HEK293 (cell line): ENCODE results near the gene ARHGAP4.

ENCODE experiments used
- GLI2 ChIP-seq: fragments of 450-650 bp; formaldehyde crosslinking; IDR thresholded peaks from 2 replicates; pipeline ENCODE4; 2017; ENCODE audit warnings: missing biosample characterization, missing genetic modification characterization, low read depth, borderline replicate concordance
- GLI4 ChIP-seq: fragments of 450-650 bp; formaldehyde crosslinking; IDR thresholded peaks from 2 replicates; pipeline ENCODE4 v1.5.1; 2016; ENCODE audit warnings: missing biosample characterization, missing genetic modification characterization
- HOXA7 ChIP-seq: sonication (generic); formaldehyde crosslinking; IDR thresholded peaks from 2 replicates; pipeline ENCODE4 v1.8.1; 2022; ENCODE audit warnings: missing genetic modification reagents, borderline replicate concordance
- INSM2 ChIP-seq: fragments of 450-650 bp; formaldehyde crosslinking; IDR thresholded peaks from 2 replicates; pipeline ENCODE4 v1.5.1; 2016; ENCODE audit warnings: missing biosample characterization, missing genetic modification characterization
- OSR2 ChIP-seq: fragments of 450-650 bp; formaldehyde crosslinking; IDR thresholded peaks from 2 replicates; pipeline ENCODE4 v1.5.1; 2016; ENCODE audit warnings: missing biosample characterization, missing genetic modification characterization
- PRDM4 ChIP-seq: fragments of 450-650 bp; formaldehyde crosslinking; IDR thresholded peaks from 2 replicates; pipeline ENCODE4 v1.5.1; 2017; ENCODE audit warnings: missing biosample characterization, missing genetic modification characterization
- PRDM6 ChIP-seq: fragments of 450-650 bp; formaldehyde crosslinking; IDR thresholded peaks from 2 replicates; pipeline ENCODE4 v1.5.1; 2017; ENCODE audit warnings: missing biosample characterization, missing genetic modification characterization
- SALL2 ChIP-seq: fragments of 450-650 bp; formaldehyde crosslinking; IDR thresholded peaks from 2 replicates; pipeline ENCODE4 v1.5.0; 2017; ENCODE audit warnings: missing biosample characterization, mild to moderate bottlenecking, missing genetic modification characterization, borderline replicate concordance
- SP2 ChIP-seq: fragments of 450-650 bp; formaldehyde crosslinking; IDR thresholded peaks from 2 replicates; pipeline ENCODE4 v1.5.1; 2016; ENCODE audit warnings: missing biosample characterization, missing genetic modification characterization
- SP3 ChIP-seq: fragments of 450-650 bp; formaldehyde crosslinking; IDR thresholded peaks from 2 replicates; pipeline ENCODE4 v1.5.1; 2016; ENCODE audit warnings: missing biosample characterization, missing genetic modification characterization
- SP7 ChIP-seq: fragments of 450-650 bp; formaldehyde crosslinking; IDR thresholded peaks from 2 replicates; pipeline ENCODE4 v1.5.1; 2016; ENCODE audit warnings: missing biosample characterization, missing genetic modification characterization
- ZBTB7A ChIP-seq: fragments of 450-650 bp; formaldehyde crosslinking; IDR thresholded peaks from 2 replicates; pipeline ENCODE4 v1.5.1; 2016; ENCODE audit warnings: low read depth, missing biosample characterization, missing genetic modification characterization
- ZNF140 ChIP-seq: fragments of 450-650 bp; formaldehyde crosslinking; IDR thresholded peaks from 2 replicates; pipeline ENCODE4 v1.5.1; 2016; ENCODE audit warnings: missing biosample characterization, missing genetic modification characterization
- ZNF157 ChIP-seq: fragments of 450-650 bp; formaldehyde crosslinking; IDR thresholded peaks from 2 replicates; pipeline ENCODE4 v1.5.1; 2016; ENCODE audit warnings: missing biosample characterization, missing genetic modification characterization
- ZNF174 ChIP-seq: fragments of 450-650 bp; formaldehyde crosslinking; IDR thresholded peaks from 2 replicates; pipeline ENCODE4 v1.5.0; 2017; ENCODE audit warnings: missing biosample characterization, mild to moderate bottlenecking, missing genetic modification characterization
- ZNF202 ChIP-seq: fragments of 450-650 bp; formaldehyde crosslinking; IDR thresholded peaks from 2 replicates; pipeline ENCODE4 v1.5.1; 2016; ENCODE audit warnings: missing biosample characterization, missing genetic modification characterization, borderline replicate concordance
- ZNF221 ChIP-seq: fragments of 450-650 bp; formaldehyde crosslinking; IDR thresholded peaks from 2 replicates; pipeline ENCODE4 v1.5.1; 2017; ENCODE audit warnings: missing biosample characterization, missing genetic modification characterization, borderline replicate concordance
- ZNF350 ChIP-seq: fragments of 450-650 bp; formaldehyde crosslinking; IDR thresholded peaks from 2 replicates; pipeline ENCODE4 v1.5.0; 2017; ENCODE audit warnings: missing biosample characterization, mild to moderate bottlenecking, missing genetic modification characterization
- ZNF433 ChIP-seq: fragments of 450-650 bp; formaldehyde crosslinking; IDR thresholded peaks from 2 replicates; pipeline ENCODE4 v1.5.1; 2016; ENCODE audit warnings: missing biosample characterization, missing genetic modification characterization, low read depth
- ZNF449 ChIP-seq: fragments of 450-650 bp; formaldehyde crosslinking; IDR thresholded peaks from 2 replicates; pipeline ENCODE4 v1.5.1; 2017; ENCODE audit warnings: missing biosample characterization, mild to moderate bottlenecking, missing genetic modification characterization, moderate library complexity
- ZNF610 ChIP-seq: fragments of 450-650 bp; formaldehyde crosslinking; IDR thresholded peaks from 2 replicates; pipeline ENCODE4 v1.5.1; 2016; ENCODE audit warnings: missing biosample characterization, missing genetic modification characterization, borderline replicate concordance
- ZNF623 ChIP-seq: fragments of 450-650 bp; formaldehyde crosslinking; IDR thresholded peaks from 2 replicates; pipeline ENCODE4 v1.5.1; 2016; ENCODE audit warnings: missing biosample characterization, missing genetic modification characterization
- ZNF639 ChIP-seq: fragments of 450-650 bp; formaldehyde crosslinking; IDR thresholded peaks from 2 replicates; pipeline ENCODE4 v1.5.1; 2016; ENCODE audit warnings: missing biosample characterization, missing genetic modification characterization
- ZNF692 ChIP-seq: fragments of 450-650 bp; formaldehyde crosslinking; IDR thresholded peaks from 2 replicates; pipeline ENCODE4 v1.5.1; 2016; ENCODE audit warnings: missing biosample characterization, missing genetic modification characterization
- ZNF776 ChIP-seq: fragments of 450-650 bp; formaldehyde crosslinking; IDR thresholded peaks from 2 replicates; pipeline ENCODE4 v1.5.0; 2017; ENCODE audit warnings: missing biosample characterization, missing genetic modification characterization, borderline replicate concordance
- ZNF777 ChIP-seq: fragments of 450-650 bp; formaldehyde crosslinking; IDR thresholded peaks from 2 replicates; pipeline ENCODE4 v1.5.1; 2017; ENCODE audit warnings: missing biosample characterization, missing genetic modification characterization, borderline replicate concordance
- ZSCAN16 ChIP-seq: fragments of 450-650 bp; formaldehyde crosslinking; IDR thresholded peaks from 2 replicates; pipeline ENCODE4 v1.5.1; 2016; ENCODE audit warnings: missing biosample characterization, missing genetic modification characterization
- ZSCAN5A ChIP-seq: fragments of 450-650 bp; formaldehyde crosslinking; IDR thresholded peaks from 2 replicates; pipeline ENCODE4 v1.5.1; 2016; ENCODE audit warnings: missing biosample characterization, missing genetic modification characterization

The ARHGAP4 gene

GRCh38 chrX:153972368-153973126, 46.5 kb upstream of the ARHGAP4 start, which contains the start of gene TMEM187 (continued):
- no peak for TF ChIP-seq ZNF610 (tag by site-specific recombination)
- no peak for TF ChIP-seq GLI4 (tag by site-specific recombination)
- no peak for TF ChIP-seq PRDM6
- no peak for TF ChIP-seq ZNF157 (tag by site-specific recombination)
- TF ChIP-seq ZSCAN16, result no peak
- no peak for TF ChIP-seq OSR2 (tag by site-specific recombination)
- TF ChIP-seq ZNF202, result no peak
- TF ChIP-seq SP7 (tag by site-specific recombination), result 0 out of 2 replicates have a peak, but pooled peaks have one; percentile 3
- TF ChIP-seq ZNF777 (tag by site-specific recombination), result no peak
- TF ChIP-seq ZNF692 (tag by site-specific recombination), result peak; percentile 98
- no peak for TF ChIP-seq ZNF221 (tag by site-specific recombination)
- TF ChIP-seq ZNF623 (tag by site-specific recombination), result no peak
- no peak for TF ChIP-seq ZNF639 (tag by site-specific recombination)
- no peak for TF ChIP-seq SALL2 (tag by site-specific recombination)
- TF ChIP-seq ZNF449 (tag by site-specific recombination), result no peak
- TF ChIP-seq SP2 (tag by site-specific recombination), result peak; percentile 78
- TF ChIP-seq ZNF433 (tag by site-specific recombination), result no peak
- no peak for TF ChIP-seq ZNF174 (tag by site-specific recombination)
- no peak for TF ChIP-seq INSM2
- TF ChIP-seq GLI2 (tag by site-specific recombination), result no peak
- no peak for TF ChIP-seq ZBTB7A
- no peak for TF ChIP-seq ZNF776 (tag by site-specific recombination)
- no peak for TF ChIP-seq HOXA7 (CRISPR knock-in tag)
- no peak for TF ChIP-seq PRDM4 (tag by site-specific recombination)
- TF ChIP-seq ZSCAN5A (tag by site-specific recombination), result no peak
- TF ChIP-seq ZNF140 (tag by site-specific recombination), result no peak
- TF ChIP-seq ZNF350, result no peak
- TF ChIP-seq SP3 (tag by site-specific recombination), result peak; percentile 42
